HL-60 (cell line): ENCODE measurements around the gene PRR12.

Source experiments
- DNase-seq, 2 experiments: peaks; one replicate each; pipeline ENCODE4 v3.0.0-alpha.2; 2010 to 2020; ENCODE audit warnings: low read depth in 1 of 2, low spot score in 1 of 2
- H3K27ac ChIP-seq: fragments of 250-450 bp; sonication (Bioruptor Pico); replicated peaks from 2 replicates; pipeline ENCODE4 v1.5.1; 2020; ENCODE audit warnings: mild to moderate bottlenecking, moderate library complexity
- H3K27me3 ChIP-seq: fragments of 250-450 bp; sonication (Bioruptor Pico); 2 replicates; pipeline ENCODE4 v1.5.1; 2021; ENCODE audit warnings: mild to moderate bottlenecking, moderate library complexity; ENCODE audit not compliant: insufficient read depth, poor library complexity, severe bottlenecking
- H3K4me3 ChIP-seq: replicated peaks from 2 replicates; pipeline ENCODE4 v1.5.1; 2011; ENCODE audit warnings: mild to moderate bottlenecking, control low read depth, low read length; ENCODE audit not compliant: insufficient read depth
- CTCF ChIP-seq: IDR thresholded peaks from one replicate; pipeline ENCODE4 v1.5.1; 2011; ENCODE audit warnings: low read length, control low read depth, inconsistent platforms; ENCODE audit not compliant: insufficient read depth
- GABPA ChIP-seq: IDR thresholded peaks from 2 replicates; pipeline ENCODE4 v1.6.1; 2012; ENCODE audit warnings: low read depth
- POLR2AphosphoS5 ChIP-seq: IDR thresholded peaks from 2 replicates; pipeline ENCODE4 v1.6.1; 2012; ENCODE audit warnings: low read depth
- REST ChIP-seq: IDR thresholded peaks from 2 replicates; pipeline ENCODE4 v1.6.1; 2012; ENCODE audit warnings: low read depth; ENCODE audit not compliant: insufficient replicate concordance
- SPI1 ChIP-seq: IDR thresholded peaks from 2 replicates; pipeline ENCODE4 v1.6.1; 2012; ENCODE audit warnings: low read depth, mild to moderate bottlenecking, borderline replicate concordance

The PRR12 gene

GRCh38 chr19:49642492-49643035 is 51.6 kb downstream of the PRR12 start:
- TF ChIP-seq CTCF (no peak), SPI1 (no peak), POLR2AphosphoS5 (no peak), GABPA (no peak)
- Histone ChIP-seq H3K27me3 (no peaks in the 10 kb centered on the region), H3K4me3 (peak overlapping the region; percentile 96), H3K27ac (peak overlapping the region; percentile 88)
- no peak for DNase-seq

- peak overlapping the region; percentile 88; the same call in 1 of the 2 replicates for H3K27ac ChIP-seq
- H3K4me3 ChIP-seq: no peak overlapping the region
- TF ChIP-seq SPI1 (no peak), GABPA (no peak), CTCF (no peak), POLR2AphosphoS5 (no peak), REST (no peak)
- no peaks in the 10 kb centered on the region for H3K27me3 ChIP-seq
- DNase-seq: no peak
Measured at GRCh38 chr19:49643466-49643865, 52.5 kb downstream of the PRR12 start.

- DNase-seq: no peak
- Histone ChIP-seq H3K27me3 (no peaks in the 10 kb centered on the region), H3K27ac (no peak overlapping the region), H3K4me3 (no peak overlapping the region)
- TF ChIP-seq CTCF (no peak), REST (no peak), GABPA (no peak), POLR2AphosphoS5 (no peak), SPI1 (no peak)
Measured at GRCh38 chr19:49645592-49645991, 54.6 kb downstream of the PRR12 start.

- Histone ChIP-seq H3K4me3 (no peak overlapping the region), H3K27me3 (no peaks in the 10 kb centered on the region), H3K27ac (no peak overlapping the region)
- no peak for DNase-seq
- TF ChIP-seq CTCF: no peak
- TF ChIP-seq POLR2AphosphoS5: no peak
- TF ChIP-seq SPI1: no peak
- TF ChIP-seq REST: no peak
- no peak for TF ChIP-seq GABPA
Measured at GRCh38 chr19:49645995-49646394, 55.0 kb downstream of the PRR12 start.
